Parathyroid adenoma (tissue), 2 donors: ENCODE data around the gene PDZRN3.

Source experiments
- H2AFZ ChIP-seq: fragments of 300-600 bp; sonication (generic); one replicate; pipeline ENCODE4 v1.7.0; 2017; ENCODE audit warnings: antibody characterized with exemption, mild to moderate bottlenecking
- H3K27ac ChIP-seq: fragments of 300-600 bp; sonication (generic); one replicate; pipeline ENCODE4 v1.7.0; 2017
- H3K27me3 ChIP-seq: fragments of 300-600 bp; sonication (generic); one replicate; pipeline ENCODE4 v1.7.0; 2017; ENCODE audit warnings: low read length; ENCODE audit not compliant: control insufficient read depth, insufficient read depth
- H3K36me3 ChIP-seq: fragments of 300-600 bp; sonication (generic); one replicate; pipeline ENCODE4 v1.7.0; 2017; ENCODE audit warnings: low read length; ENCODE audit not compliant: control insufficient read depth, insufficient read depth
- H3K4me1 ChIP-seq: fragments of 300-600 bp; sonication (generic); one replicate; pipeline ENCODE4 v1.7.0; 2017; ENCODE audit warnings: control low read depth
- H3K4me2 ChIP-seq: fragments of 300-600 bp; sonication (generic); one replicate; pipeline ENCODE4 v1.7.0; 2017; ENCODE audit warnings: low read length
- H3K4me3 ChIP-seq: fragments of 300-600 bp; sonication (generic); one replicate; pipeline ENCODE4 v1.7.0; 2017; ENCODE audit warnings: low read depth, low read length
- H3K79me2 ChIP-seq: fragments of 300-600 bp; sonication (generic); one replicate; pipeline ENCODE4 v1.7.0; 2017; ENCODE audit warnings: control low read depth
- H3K9ac ChIP-seq: fragments of 300-600 bp; sonication (generic); one replicate; pipeline ENCODE4 v1.7.0; 2017; ENCODE audit warnings: mild to moderate bottlenecking
- H3K9me3 ChIP-seq: fragments of 300-600 bp; sonication (generic); one replicate; pipeline ENCODE4 v1.7.0; 2017; ENCODE audit warnings: low read length; ENCODE audit not compliant: control insufficient read depth
- CTCF ChIP-seq: fragments of 300-600 bp; sonication (generic); IDR thresholded peaks from one replicate; pipeline ENCODE4 v1.7.0; 2017; ENCODE audit warnings: antibody characterized with exemption, mild to moderate bottlenecking
- donor health status: primary hyperparathyroidism.

Gene PDZRN3

GRCh38 chr3:73411545-73411944, 213.2 kb downstream of the PDZRN3 start:
- Histone ChIP-seq H3K27ac (no peak overlapping the region), H3K79me2 (no peaks in the 10 kb centered on the region), H3K9me3 (no peaks in the 10 kb centered on the region), H3K4me3 (no peak overlapping the region), H2AFZ (no peak overlapping the region), H3K4me1 (no peaks in the 10 kb centered on the region), H3K4me2 (no peak overlapping the region), H3K27me3 (no peaks in the 10 kb centered on the region), H3K9ac (no peak overlapping the region), H3K36me3 (no peaks in the 10 kb centered on the region)
- no peak for TF ChIP-seq CTCF

- no peaks in the 10 kb centered on the region for H3K4me1 ChIP-seq
- no peak overlapping the region for H3K4me3 ChIP-seq
- H3K9ac ChIP-seq: no peak overlapping the region
Observed at GRCh38 chr3:73409138-73409763, 215.5 kb downstream of the PDZRN3 start.

GRCh38 chr3:73408634-73409033, 216.1 kb downstream of the PDZRN3 start:
- Histone ChIP-seq H3K27ac (no peak overlapping the region), H3K4me3 (no peak overlapping the region), H3K36me3 (no peaks in the 10 kb centered on the region), H3K9ac (no peak overlapping the region), H3K4me1 (no peaks in the 10 kb centered on the region), H3K79me2 (no peaks in the 10 kb centered on the region), H2AFZ (no peak overlapping the region), H3K27me3 (no peaks in the 10 kb centered on the region), H3K4me2 (no peak overlapping the region), H3K9me3 (no peaks in the 10 kb centered on the region)
- no peak for TF ChIP-seq CTCF

More at GRCh38 chr3:73409138-73409763, 215.5 kb downstream of the PDZRN3 start:
- Histone ChIP-seq H3K9me3 (no peaks in the 10 kb centered on the region), H3K27me3 (no peaks in the 10 kb centered on the region), H3K4me2 (no peak overlapping the region), H3K79me2 (no peaks in the 10 kb centered on the region), H3K36me3 (no peaks in the 10 kb centered on the region), H3K27ac (no peak overlapping the region), H2AFZ (no peak overlapping the region)
- no peak for TF ChIP-seq CTCF

- Histone ChIP-seq H3K4me1 (no peaks in the 10 kb centered on the region), H3K4me2 (no peak overlapping the region), H3K79me2 (no peaks in the 10 kb centered on the region), H3K36me3 (no peaks in the 10 kb centered on the region), H3K9me3 (no peaks in the 10 kb centered on the region), H3K4me3 (no peak overlapping the region), H3K9ac (no peak overlapping the region), H2AFZ (no peak overlapping the region), H3K27ac (no peak overlapping the region), H3K27me3 (no peaks in the 10 kb centered on the region)
- TF ChIP-seq CTCF: no peak
Observed at GRCh38 chr3:73407577-73407976, 217.2 kb downstream of the PDZRN3 start.

GRCh38 chr3:73405853-73406252, 218.9 kb downstream of the PDZRN3 start:
- H3K27me3 ChIP-seq: no peaks in the 10 kb centered on the region
- H3K9me3 ChIP-seq: no peaks in the 10 kb centered on the region
- no peak overlapping the region for H2AFZ ChIP-seq
- H3K9ac ChIP-seq: no peak overlapping the region
- no peak for TF ChIP-seq CTCF
- H3K36me3 ChIP-seq: no peaks in the 10 kb centered on the region
- H3K4me2 ChIP-seq: no peak overlapping the region
- no peaks in the 10 kb centered on the region for H3K4me1 ChIP-seq
- no peaks in the 10 kb centered on the region for H3K79me2 ChIP-seq
- H3K4me3 ChIP-seq: no peak overlapping the region
- no peak overlapping the region for H3K27ac ChIP-seq
